ENCODE data around the gene SEMG2. TPM values are rescaled to one million over a fixed set of nuclear protein-coding genes. Genes with fewer than 3 reads are reported as not detected.

SEMG2 gene
- total and polyA plus RNA-seq, 8 donors = not detected

- FAIRE-seq (no peak), DNase-seq (no peak), ATAC-seq (no peak)
- no peaks in the 10 kb centered on the region for H3K4me1 ChIP-seq
- intact Hi-C loops (cut with DNase I) = no loop called here
- no peak overlapping the region for H3K27ac ChIP-seq
- H3K36me3 ChIP-seq = no peaks in the 10 kb centered on the region
- H3K9me3 ChIP-seq = no peaks in the 10 kb centered on the region
- H3K4me3 ChIP-seq = no peak overlapping the region
- H3K27me3 ChIP-seq = no peaks in the 10 kb centered on the region
- no peak for TF ChIP-seq CTCF (IDR thresholded peaks at IDR 0.05)
Measured at GRCh38 chr20:45211569-45212474, 9.4 kb upstream of the SEMG2 start.

GRCh38 chr20:45212836-45213235 lies 8.3 kb upstream of the SEMG2 start:
- no peaks in the 10 kb centered on the region for H3K4me1 ChIP-seq
- FAIRE-seq (no peak), DNase-seq (no peak), ATAC-seq (no peak)
- no peak overlapping the region for H3K4me3 ChIP-seq
- no peaks in the 10 kb centered on the region for H3K9me3 ChIP-seq
- no peaks in the 10 kb centered on the region for H3K36me3 ChIP-seq
- no peak for TF ChIP-seq CTCF (IDR thresholded peaks at IDR 0.05)
- intact Hi-C loops (cut with DNase I) = no loop called here
- WGBS, 2 donors = 74 to 78% methylated on average over 3 of the region's 3 CpGs
- no peak overlapping the region for H3K27ac ChIP-seq
- no peaks in the 10 kb centered on the region for H3K27me3 ChIP-seq

GRCh38 chr20:45218124-45218523 lies 3.0 kb upstream of the SEMG2 start:
- DNase-seq = no peak
- no peak for FAIRE-seq
- H3K27me3 ChIP-seq = peaks cover 0 to 8% (median 0%) of the 10 kb centered on the region in 4 donors
- H3K9me3 ChIP-seq = no peaks in the 10 kb centered on the region
- no peak overlapping the region for H3K27ac ChIP-seq
- H3K36me3 ChIP-seq = no peaks in the 10 kb centered on the region
- intact Hi-C loops (cut with DNase I) = no loop called here
- H3K4me1 ChIP-seq = no peaks in the 10 kb centered on the region
- no peak overlapping the region for H3K4me3 ChIP-seq
- TF ChIP-seq CTCF (IDR thresholded peaks at IDR 0.05) = no peak
- no peak for ATAC-seq
- WGBS, 2 donors = 66 to 67% methylated on average over 4 of the region's 4 CpGs

- WGBS, 2 donors = 84 to 88% methylated on average over 2 of the region's 2 CpGs
- intact Hi-C loops (cut with DNase I) = no loop called here
- Histone ChIP-seq H3K36me3 (no peaks in the 10 kb centered on the region), H3K27ac (no peak overlapping the region), H3K4me3 (no peak overlapping the region), H3K4me1 (no peaks in the 10 kb centered on the region), H3K27me3 (peaks cover 0 to 8% (median 0%) of the 10 kb centered on the region in 4 donors), H3K9me3 (no peaks in the 10 kb centered on the region)
- ATAC-seq = no peak
- FAIRE-seq = no peak
- TF ChIP-seq CTCF (IDR thresholded peaks at IDR 0.05) = no peak
- DNase-seq = no peak
Measured at GRCh38 chr20:45218636-45219035, 2.5 kb upstream of the SEMG2 start.

- ATAC-seq (no peak), DNase-seq (no peak), FAIRE-seq (no peak)
- no peaks in the 10 kb centered on the region for H3K4me1 ChIP-seq
- H3K36me3 ChIP-seq = no peaks in the 10 kb centered on the region
- no peak overlapping the region for H3K4me3 ChIP-seq
- H3K27me3 ChIP-seq = peaks cover 0 to 12% (median 0%) of the 10 kb centered on the region in 4 donors
- no peak overlapping the region for H3K27ac ChIP-seq
- intact Hi-C loops (cut with DNase I) = no loop called here
- H3K9me3 ChIP-seq = no peaks in the 10 kb centered on the region
- no peak for TF ChIP-seq CTCF (IDR thresholded peaks at IDR 0.05)
Measured at GRCh38 chr20:45223136-45223535, 2.0 kb downstream of the SEMG2 start.

All from pancreas (tissue), 10 donors.